Gastroesophageal sphincter (tissue), 3 donors: Measurements from ENCODE around the gene CDH15.

Source experiments
- POLR2AphosphoS5 ChIP-seq: sonication (generic); formaldehyde crosslinking; IDR thresholded peaks from one replicate; pipeline ENCODE4 v1.6.1; 2017; ENCODE audit warnings: antibody characterized with exemption
- TF ChIP-seq, protein P1 (sequence below), 4 experiments: fragments of 200-600 bp in 2 of 4; fragments of 450-650 bp in 2 of 4; sonication (generic) in 1 of 4; IDR thresholded peaks; one replicate each; pipeline ENCODE4 v1.5.1; 2017 to 2019; ENCODE audit warnings: antibody characterized with exemption in 4 of 4, mild to moderate bottlenecking in 2 of 4, moderate library complexity in 2 of 4

DNA sequence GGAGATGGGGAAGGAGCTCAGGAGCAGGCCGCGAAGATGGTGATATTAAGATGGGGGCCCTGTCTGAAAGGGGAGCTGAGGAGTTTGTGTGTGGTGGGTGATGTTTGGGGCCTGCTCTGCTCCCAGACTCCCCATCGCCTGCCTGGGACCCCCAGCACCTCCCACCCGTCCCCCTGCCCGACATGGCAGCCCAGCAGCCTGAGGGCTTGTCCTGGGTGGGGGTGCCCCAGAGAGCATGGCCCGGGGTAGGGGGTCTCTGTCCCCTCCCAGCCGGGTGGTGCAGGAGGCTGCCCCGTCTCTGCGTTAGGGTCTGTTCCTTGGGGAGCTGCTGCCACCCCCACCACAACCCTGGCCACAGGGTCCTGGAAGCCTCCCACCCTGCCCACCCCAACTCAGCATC is 5.2 kb downstream of the CDH15 start:
- TF ChIP-seq, protein P1, sequence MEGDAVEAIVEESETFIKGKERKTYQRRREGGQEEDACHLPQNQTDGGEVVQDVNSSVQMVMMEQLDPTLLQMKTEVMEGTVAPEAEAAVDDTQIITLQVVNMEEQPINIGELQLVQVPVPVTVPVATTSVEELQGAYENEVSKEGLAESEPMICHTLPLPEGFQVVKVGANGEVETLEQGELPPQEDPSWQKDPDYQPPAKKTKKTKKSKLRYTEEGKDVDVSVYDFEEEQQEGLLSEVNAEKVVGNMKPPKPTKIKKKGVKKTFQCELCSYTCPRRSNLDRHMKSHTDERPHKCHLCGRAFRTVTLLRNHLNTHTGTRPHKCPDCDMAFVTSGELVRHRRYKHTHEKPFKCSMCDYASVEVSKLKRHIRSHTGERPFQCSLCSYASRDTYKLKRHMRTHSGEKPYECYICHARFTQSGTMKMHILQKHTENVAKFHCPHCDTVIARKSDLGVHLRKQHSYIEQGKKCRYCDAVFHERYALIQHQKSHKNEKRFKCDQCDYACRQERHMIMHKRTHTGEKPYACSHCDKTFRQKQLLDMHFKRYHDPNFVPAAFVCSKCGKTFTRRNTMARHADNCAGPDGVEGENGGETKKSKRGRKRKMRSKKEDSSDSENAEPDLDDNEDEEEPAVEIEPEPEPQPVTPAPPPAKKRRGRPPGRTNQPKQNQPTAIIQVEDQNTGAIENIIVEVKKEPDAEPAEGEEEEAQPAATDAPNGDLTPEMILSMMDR (IDR thresholded peaks at IDR 0.05), result no peak
- TF ChIP-seq POLR2AphosphoS5, result no peak
